GM23338 (cell line): ENCODE data around the gene SLC16A13. TPM values are rescaled to one million over a fixed set of nuclear protein-coding genes. Genes with fewer than 3 reads are reported as not detected.
A peak's percentile ranks its signal among the peaks of the same experiment; 100 is the strongest.

ENCODE experiments used
- ATAC-seq: fragments of 200-7000 bp; cut with Tn5 transposase; 3 replicates; pipeline ENCODE4 v1.9.1; 2020
- DNase-seq: peaks from one replicate; pipeline ENCODE4 v3.0.0-alpha.2; 2015; ENCODE audit warnings: low spot score
- H2AFZ ChIP-seq: fragments of 200-600 bp; sonication (generic); 2 replicates; pipeline ENCODE4 v1.8.0; 2016; ENCODE audit warnings: antibody characterized with exemption, mild to moderate bottlenecking, moderate library complexity
- H3F3A ChIP-seq: fragments of 200-600 bp; sonication (generic); replicated peaks from 2 replicates; pipeline ENCODE4 v1.8.0; 2017; ENCODE audit warnings: antibody characterized with exemption, mixed run types, low read depth
- H3K27ac ChIP-seq: fragments of 200-600 bp; sonication (generic); 2 replicates; pipeline ENCODE4 v1.6.1; 2016; ENCODE audit warnings: low read depth
- H3K27me3 ChIP-seq: fragments of 200-600 bp; sonication (generic); 2 replicates; pipeline ENCODE4 v1.8.0; 2016; ENCODE audit warnings: mild to moderate bottlenecking, mixed run types, moderate library complexity; ENCODE audit not compliant: insufficient read depth
- H3K36me3 ChIP-seq: fragments of 200-600 bp; sonication (generic); 2 replicates; pipeline ENCODE4 v1.8.0; 2016; ENCODE audit warnings: mild to moderate bottlenecking; ENCODE audit not compliant: insufficient read depth
- H3K4me1 ChIP-seq: fragments of 200-600 bp; sonication (generic); 2 replicates; pipeline ENCODE4 v1.8.0; 2016; ENCODE audit warnings: mild to moderate bottlenecking, moderate library complexity; ENCODE audit not compliant: insufficient read depth
- H3K4me2 ChIP-seq: fragments of 200-600 bp; sonication (generic); 2 replicates; pipeline ENCODE4 v1.7.1; 2017; ENCODE audit warnings: mixed run types
- H3K4me3 ChIP-seq: fragments of 200-600 bp; sonication (generic); 2 replicates; pipeline ENCODE4 v1.6.1; 2016; ENCODE audit warnings: mixed run types
- H3K79me2 ChIP-seq: fragments of 200-600 bp; sonication (generic); replicated peaks from 2 replicates; pipeline ENCODE4 v1.8.0; 2017; ENCODE audit warnings: mild to moderate bottlenecking; ENCODE audit not compliant: insufficient read depth
- H3K9me2 ChIP-seq: fragments of 200-600 bp; sonication (generic); 2 replicates; pipeline ENCODE4 v1.8.0; 2017; ENCODE audit not compliant: insufficient read depth
- H4K20me1 ChIP-seq: fragments of 200-600 bp; sonication (generic); replicated peaks from 2 replicates; pipeline ENCODE4 v1.8.0; 2017; ENCODE audit warnings: mild to moderate bottlenecking; ENCODE audit not compliant: insufficient read depth
- H3K27ac Mint-ChIP-seq: 2 replicates; pipeline ENCODE4 v1.8.0; 2020; ENCODE audit warnings: inconsistent platforms, mild to moderate bottlenecking, moderate library complexity, mixed read lengths
- H3K27me3 Mint-ChIP-seq: 3 replicates; pipeline ENCODE4 v1.8.0; 2022; ENCODE audit warnings: low read depth, mild to moderate bottlenecking, moderate library complexity, mixed read lengths, inconsistent platforms; ENCODE audit not compliant: insufficient read depth, poor library complexity
- H3K36me3 Mint-ChIP-seq: 3 replicates; pipeline ENCODE4 v1.8.0; 2021; ENCODE audit warnings: low read depth, mild to moderate bottlenecking, inconsistent platforms, moderate library complexity, mixed read lengths
- H3K4me1 Mint-ChIP-seq: 3 replicates; pipeline ENCODE4 v1.8.0; 2020; ENCODE audit warnings: mild to moderate bottlenecking, inconsistent platforms, mixed read lengths
- H3K4me3 Mint-ChIP-seq: 3 replicates; pipeline ENCODE4 v1.8.0; 2021; ENCODE audit warnings: moderate library complexity, mild to moderate bottlenecking, inconsistent platforms, mixed read lengths
- H3K9me3 Mint-ChIP-seq: 3 replicates; pipeline ENCODE4 v1.8.0; 2020; ENCODE audit warnings: moderate library complexity, mild to moderate bottlenecking, inconsistent platforms, mixed read lengths
- CREB1 ChIP-seq: fragments of 250-450 bp; sonication (Bioruptor Pico); IDR thresholded peaks from 2 replicates; pipeline ENCODE4 v1.5.0; 2020; ENCODE audit warnings: low read depth, mild to moderate bottlenecking, moderate library complexity
- EZH2phosphoT487 ChIP-seq: fragments of 200-600 bp; sonication (generic); IDR thresholded peaks from one replicate; pipeline ENCODE4 v1.8.1; 2018; ENCODE audit warnings: antibody characterized with exemption; ENCODE audit not compliant: unreplicated experiment
- POLR2AphosphoS5 ChIP-seq: IDR thresholded peaks from 2 replicates; pipeline ENCODE4 v1.6.1; 2016; ENCODE audit warnings: antibody characterized with exemption, low read depth
- STAT1 ChIP-seq: IDR thresholded peaks from one replicate; pipeline ENCODE4 v1.6.1; 2016; ENCODE audit warnings: antibody characterized with exemption; ENCODE audit not compliant: unreplicated experiment
- ZNF114 ChIP-seq: fragments of 250-450 bp; sonication (Bioruptor Pico); IDR thresholded peaks from 2 replicates; pipeline ENCODE4 v1.5.0; 2020; ENCODE audit warnings: mild to moderate bottlenecking, moderate library complexity
- polyA plus RNA-seq: library from polyadenylated mRNA; unstranded; fragments of >200 nt; fragmentation: Nextera tagmentation; extraction: Ambion mirVana; gene quantifications from 2 replicates; pipeline ENCODE4 v1.2.1, GENCODE V29; 2016
- total RNA-seq: library from RNA; depleted of rRNA; stranded (reverse); fragments of >200 nt; shearing (Covaris generic); gene quantifications from 2 replicates; pipeline ENCODE4 v1.2.3, GENCODE V29; 2014
- TF ChIP-seq, protein P1 (sequence below): IDR thresholded peaks from 2 replicates; pipeline ENCODE4 v1.6.1; 2016; ENCODE audit warnings: antibody characterized with exemption
- TF ChIP-seq, protein P2 (sequence below), 2 experiments: fragments of 200-600 bp in 1 of 2; sonication (generic) in 1 of 2; conservative IDR thresholded peaks; 2 replicates each; pipeline versions ENCODE4 v1.5.1 to v1.6.1; 2016 to 2017; ENCODE audit warnings: antibody characterized with exemption in 2 of 2, low read depth in 2 of 2, mild to moderate bottlenecking in 2 of 2, moderate library complexity in 1 of 2

The SLC16A13 gene
- total and polyA plus RNA-seq, 2 experiments from 2014 or later: 2.2 to 4.7 TPM

DNA sequence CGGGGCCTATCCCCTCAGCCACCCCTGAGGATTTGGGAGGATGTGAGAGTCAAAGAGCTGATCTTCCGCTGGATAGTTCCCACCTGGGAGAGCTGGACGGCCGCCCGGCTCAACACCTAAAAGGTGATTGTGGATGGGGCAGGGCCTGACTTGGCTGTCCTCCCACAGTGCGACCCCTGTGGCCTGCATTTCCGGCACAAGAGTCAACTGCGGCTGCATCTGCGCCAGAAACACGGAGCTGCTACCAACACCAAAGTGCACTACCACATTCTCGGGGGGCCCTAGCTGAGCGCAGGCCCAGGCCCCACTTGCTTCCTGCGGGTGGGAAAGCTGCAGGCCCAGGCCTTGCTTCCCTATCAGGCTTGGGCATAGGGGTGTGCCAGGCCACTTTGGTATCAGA is 8.5 kb upstream of the SLC16A13 start:
- Histone ChIP-seq H3K4me1 (peaks cover 10% of the 10 kb centered on the region; the same call in 1 of the 2 replicates), H3K9me2 (no peaks in the 10 kb centered on the region), H2AFZ (no peak overlapping the region), H3F3A (0 out of 2 replicates have a peak, but pooled peaks cover 2% of the 10 kb centered on the region), H4K20me1 (no peaks in the 10 kb centered on the region; the same call in 1 of the 2 replicates), H3K4me3 (no peak overlapping the region), H3K36me3 (no peaks in the 10 kb centered on the region), H3K79me2 (no peaks in the 10 kb centered on the region), H3K27ac (no peak overlapping the region), H3K4me2 (no peak overlapping the region), H3K27me3 (peaks cover 12% of the 10 kb centered on the region)
- ATAC-seq (no peak), DNase-seq (peak; percentile 34)
- TF ChIP-seq, protein P1, sequence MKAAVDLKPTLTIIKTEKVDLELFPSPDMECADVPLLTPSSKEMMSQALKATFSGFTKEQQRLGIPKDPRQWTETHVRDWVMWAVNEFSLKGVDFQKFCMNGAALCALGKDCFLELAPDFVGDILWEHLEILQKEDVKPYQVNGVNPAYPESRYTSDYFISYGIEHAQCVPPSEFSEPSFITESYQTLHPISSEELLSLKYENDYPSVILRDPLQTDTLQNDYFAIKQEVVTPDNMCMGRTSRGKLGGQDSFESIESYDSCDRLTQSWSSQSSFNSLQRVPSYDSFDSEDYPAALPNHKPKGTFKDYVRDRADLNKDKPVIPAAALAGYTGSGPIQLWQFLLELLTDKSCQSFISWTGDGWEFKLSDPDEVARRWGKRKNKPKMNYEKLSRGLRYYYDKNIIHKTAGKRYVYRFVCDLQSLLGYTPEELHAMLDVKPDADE: no peak
- no peak for TF ChIP-seq CREB1 (CRISPR knock-in tag)
- peaks cover 26% of the 10 kb centered on the region for H3K27me3 Mint-ChIP-seq
- no peak overlapping the region for H3K27ac Mint-ChIP-seq
- H3K4me3 Mint-ChIP-seq: no peak overlapping the region
- no peaks in the 10 kb centered on the region for H3K9me3 Mint-ChIP-seq
- peaks cover 21% of the 10 kb centered on the region for H3K36me3 Mint-ChIP-seq
- peaks cover 11% of the 10 kb centered on the region for H3K4me1 Mint-ChIP-seq

DNA sequence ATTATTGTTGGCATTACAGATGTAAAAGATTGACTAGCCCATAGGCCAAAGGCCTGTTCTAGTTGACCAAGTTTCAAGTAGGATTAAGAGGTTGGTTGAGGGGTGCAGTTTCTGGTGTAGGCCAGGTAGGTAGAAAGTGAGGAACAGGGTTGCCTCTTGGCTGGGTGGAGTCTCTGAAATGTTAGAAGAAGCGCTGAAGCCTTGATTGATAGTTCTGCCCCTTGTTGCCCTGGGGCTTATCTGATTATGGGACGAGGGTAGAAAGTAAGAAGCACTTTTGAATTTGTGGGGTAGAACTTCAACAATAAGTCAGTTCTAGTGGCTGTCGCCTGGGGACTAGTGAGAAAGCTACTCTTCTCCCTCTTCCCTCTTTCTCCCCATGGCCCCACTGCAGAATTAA is 6.7 kb upstream of the SLC16A13 start:
- H3K9me3 Mint-ChIP-seq: 0 out of 3 replicates have a peak, but pooled peaks cover 3% of the 10 kb centered on the region
- H3K27ac ChIP-seq: no peak overlapping the region
- no peaks in the 10 kb centered on the region for H3K36me3 ChIP-seq
- ATAC-seq (no peak), DNase-seq (no peak)
- no peaks in the 10 kb centered on the region for H3F3A ChIP-seq
- TF ChIP-seq, protein P2, sequence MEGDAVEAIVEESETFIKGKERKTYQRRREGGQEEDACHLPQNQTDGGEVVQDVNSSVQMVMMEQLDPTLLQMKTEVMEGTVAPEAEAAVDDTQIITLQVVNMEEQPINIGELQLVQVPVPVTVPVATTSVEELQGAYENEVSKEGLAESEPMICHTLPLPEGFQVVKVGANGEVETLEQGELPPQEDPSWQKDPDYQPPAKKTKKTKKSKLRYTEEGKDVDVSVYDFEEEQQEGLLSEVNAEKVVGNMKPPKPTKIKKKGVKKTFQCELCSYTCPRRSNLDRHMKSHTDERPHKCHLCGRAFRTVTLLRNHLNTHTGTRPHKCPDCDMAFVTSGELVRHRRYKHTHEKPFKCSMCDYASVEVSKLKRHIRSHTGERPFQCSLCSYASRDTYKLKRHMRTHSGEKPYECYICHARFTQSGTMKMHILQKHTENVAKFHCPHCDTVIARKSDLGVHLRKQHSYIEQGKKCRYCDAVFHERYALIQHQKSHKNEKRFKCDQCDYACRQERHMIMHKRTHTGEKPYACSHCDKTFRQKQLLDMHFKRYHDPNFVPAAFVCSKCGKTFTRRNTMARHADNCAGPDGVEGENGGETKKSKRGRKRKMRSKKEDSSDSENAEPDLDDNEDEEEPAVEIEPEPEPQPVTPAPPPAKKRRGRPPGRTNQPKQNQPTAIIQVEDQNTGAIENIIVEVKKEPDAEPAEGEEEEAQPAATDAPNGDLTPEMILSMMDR (conservative IDR thresholded peaks at IDR 0.05; ENCODE audit: low read depth in 2 of 2): no peak
- TF ChIP-seq EZH2phosphoT487 (no peak), ZNF114 (CRISPR knock-in tag) (no peak), POLR2AphosphoS5 (no peak), STAT1 (no peak), CREB1 (CRISPR knock-in tag) (no peak)
- TF ChIP-seq, protein P1: no peak
- H3K27me3 ChIP-seq: no peaks in the 10 kb centered on the region
- peaks cover 11% of the 10 kb centered on the region for H3K27me3 Mint-ChIP-seq
- no peak overlapping the region for H3K4me3 ChIP-seq
- peaks cover 4% of the 10 kb centered on the region; the same call in 1 of the 2 replicates for H3K4me1 ChIP-seq
- H3K79me2 ChIP-seq: no peaks in the 10 kb centered on the region
- no peak overlapping the region for H3K4me2 ChIP-seq
- H3K36me3 Mint-ChIP-seq: peaks cover 21% of the 10 kb centered on the region
- H4K20me1 ChIP-seq: no peaks in the 10 kb centered on the region; the same call in 1 of the 2 replicates
- H3K9me2 ChIP-seq: no peaks in the 10 kb centered on the region
- no peak overlapping the region for H3K4me3 Mint-ChIP-seq
- H3K27ac Mint-ChIP-seq: no peak overlapping the region
- peaks cover 7% of the 10 kb centered on the region; the same call in 2 of the 3 replicates for H3K4me1 Mint-ChIP-seq
- no peak overlapping the region for H2AFZ ChIP-seq
